Right atrium auricular region (tissue), 2 donors: ENCODE results near the gene AP2B1. TPM values are rescaled to one million over a fixed set of nuclear protein-coding genes. Genes with fewer than 3 reads are reported as not detected.

Experiments used
- DNase-seq: peaks from one replicate; pipeline ENCODE4 v3.0.0-alpha.2; 2019; ENCODE audit warnings: low spot score
- H3K27ac ChIP-seq, 2 donors: fragments of 200-600 bp; sonication (generic); 1 replicate in 1 of 2; 2 replicates in 1 of 2; pipeline ENCODE4 v1.5.1; 2016 to 2019
- H3K27me3 ChIP-seq, 2 donors: fragments of 200-600 bp; sonication (generic); one replicate each; pipeline versions ENCODE4 v1.5.1 to v1.6.0; 2017 to 2019
- H3K36me3 ChIP-seq: fragments of 200-600 bp; sonication (generic); one replicate; pipeline ENCODE4 v1.5.1; 2016
- H3K4me1 ChIP-seq, 2 donors: fragments of 200-600 bp; sonication (generic); one replicate each; pipeline versions ENCODE4 v1.5.1 to v1.6.0; 2017 to 2019
- H3K4me3 ChIP-seq, 2 donors: fragments of 200-600 bp; sonication (generic); 1 replicate in 1 of 2; 2 replicates in 1 of 2; pipeline ENCODE4 v1.5.1; 2017 to 2019; ENCODE audit warnings: mild to moderate bottlenecking in 1 of 2, moderate library complexity in 1 of 2
- H3K9me3 ChIP-seq, 2 donors: fragments of 200-600 bp; sonication (generic); one replicate each; pipeline ENCODE4 v1.5.1; 2019
- CTCF ChIP-seq, 2 donors: fragments of 200-600 bp; sonication (generic); IDR thresholded peaks; one replicate each; pipeline ENCODE4 v1.5.1; 2019; ENCODE audit warnings: antibody characterized with exemption in 2 of 2
- total RNA-seq, 2 donors: library from RNA; depleted of rRNA; stranded (reverse); fragments of >200 nt; gene quantifications; one replicate each; pipeline ENCODE4 v1.1.0, GENCODE V29; 2016

Gene AP2B1
- total RNA-seq, 2 donors from 2014 or later: 79.8 to 80.1 TPM

GRCh38 chr17:35618628-35619027, 31.5 kb downstream of the AP2B1 start:
- H3K9me3 ChIP-seq: no peaks in the 10 kb centered on the region
- TF ChIP-seq CTCF (IDR thresholded peaks at IDR 0.05): no peak
- H3K27me3 ChIP-seq: no peaks in the 10 kb centered on the region
- DNase-seq: no peak
- H3K4me3 ChIP-seq: no peak overlapping the region
- peaks cover 0 to 21% of the 10 kb centered on the region in 2 donors for H3K4me1 ChIP-seq
- H3K36me3 ChIP-seq: peaks cover under 1% of the 10 kb centered on the region
- H3K27ac ChIP-seq: peak overlapping the region in 1 of 2 donors; percentile 54

GRCh38 chr17:35621768-35622167, 34.6 kb downstream of the AP2B1 start:
- Histone ChIP-seq H3K27ac (no peak overlapping the region), H3K4me1 (peaks cover 0 to 21% of the 10 kb centered on the region in 2 donors), H3K36me3 (peaks cover 30% of the 10 kb centered on the region), H3K9me3 (no peaks in the 10 kb centered on the region), H3K4me3 (no peak overlapping the region), H3K27me3 (no peaks in the 10 kb centered on the region)
- TF ChIP-seq CTCF (IDR thresholded peaks at IDR 0.05): no peak
- DNase-seq: no peak

GRCh38 chr17:35627417-35627816, 40.3 kb downstream of the AP2B1 start:
- peaks cover 56% of the 10 kb centered on the region for H3K36me3 ChIP-seq

GRCh38 chr17:35630530-35631148, 43.5 kb downstream of the AP2B1 start:
- Histone ChIP-seq H3K9me3 (no peaks in the 10 kb centered on the region), H3K4me3 (no peak overlapping the region), H3K27me3 (no peaks in the 10 kb centered on the region), H3K36me3 (peaks cover 54% of the 10 kb centered on the region), H3K27ac (no peak overlapping the region), H3K4me1 (no peaks in the 10 kb centered on the region)
- DNase-seq: no peak
- no peak for TF ChIP-seq CTCF (IDR thresholded peaks at IDR 0.05)

More at GRCh38 chr17:35627417-35627816, 40.3 kb downstream of the AP2B1 start:
- H3K4me3 ChIP-seq: no peak overlapping the region
- no peak for TF ChIP-seq CTCF (IDR thresholded peaks at IDR 0.05)
- H3K4me1 ChIP-seq: no peaks in the 10 kb centered on the region
- no peaks in the 10 kb centered on the region for H3K27me3 ChIP-seq
- no peak overlapping the region for H3K27ac ChIP-seq
- DNase-seq: no peak
- no peaks in the 10 kb centered on the region for H3K9me3 ChIP-seq

- TF ChIP-seq CTCF (IDR thresholded peaks at IDR 0.05): no peak
- no peak overlapping the region for H3K27ac ChIP-seq
- H3K36me3 ChIP-seq: peaks cover 71% of the 10 kb centered on the region
- no peaks in the 10 kb centered on the region for H3K4me1 ChIP-seq
- H3K4me3 ChIP-seq: no peak overlapping the region
- no peak for DNase-seq
- no peaks in the 10 kb centered on the region for H3K27me3 ChIP-seq
- no peaks in the 10 kb centered on the region for H3K9me3 ChIP-seq
These were observed 53.9 kb downstream of the AP2B1 start for GRCh38 chr17:35641032-35641431.

- H3K4me3 ChIP-seq: no peak overlapping the region
- H3K27ac ChIP-seq: no peak overlapping the region
- H3K9me3 ChIP-seq: no peaks in the 10 kb centered on the region
- no peak for TF ChIP-seq CTCF (IDR thresholded peaks at IDR 0.05)
- H3K36me3 ChIP-seq: peaks cover 44% of the 10 kb centered on the region
- no peak for DNase-seq
- H3K27me3 ChIP-seq: no peaks in the 10 kb centered on the region
- H3K4me1 ChIP-seq: no peaks in the 10 kb centered on the region
These were observed 58.8 kb downstream of the AP2B1 start for GRCh38 chr17:35645923-35646322.
